KMS-11 (cell line): ENCODE results near the gene SDF2L1.

Source experiments
- H2AFZ ChIP-seq: fragments of 200-600 bp; sonication (generic); 2 replicates; pipeline ENCODE4 v1.6.1; 2016; ENCODE audit warnings: antibody characterized with exemption, mixed run types, low read depth
- H3K27ac ChIP-seq: fragments of 200-600 bp; sonication (generic); 2 replicates; pipeline ENCODE4 v1.6.1; 2016; ENCODE audit warnings: mild to moderate bottlenecking, mixed run types
- H3K27me3 ChIP-seq: fragments of 200-600 bp; sonication (generic); 2 replicates; pipeline ENCODE4 v1.6.1; 2017; ENCODE audit warnings: mild to moderate bottlenecking, low read depth, mixed run types, moderate library complexity; ENCODE audit not compliant: insufficient read depth
- H3K36me3 ChIP-seq: fragments of 200-600 bp; sonication (generic); 2 replicates; pipeline ENCODE4 v1.6.1; 2017; ENCODE audit warnings: mild to moderate bottlenecking, mixed run types; ENCODE audit not compliant: insufficient read depth
- H3K4me1 ChIP-seq: fragments of 200-600 bp; sonication (generic); 2 replicates; pipeline ENCODE4 v1.6.1; 2016; ENCODE audit warnings: mild to moderate bottlenecking, low read depth, mixed run types; ENCODE audit not compliant: poor library complexity, severe bottlenecking
- H3K4me2 ChIP-seq: fragments of 200-600 bp; sonication (generic); 2 replicates; pipeline ENCODE4 v1.7.0; 2016; ENCODE audit warnings: mild to moderate bottlenecking, mixed run types
- H3K4me3 ChIP-seq: fragments of 200-600 bp; sonication (generic); IDR thresholded peaks from 2 replicates; pipeline ENCODE4 v1.6.1; 2017; ENCODE audit warnings: low read depth, low read length, mixed read lengths; ENCODE audit not compliant: insufficient read depth
- H3K79me2 ChIP-seq: fragments of 200-600 bp; sonication (generic); 2 replicates; pipeline ENCODE4 v1.6.1; 2016; ENCODE audit warnings: low read depth, mixed run types; ENCODE audit not compliant: insufficient read depth
- H3K9ac ChIP-seq: fragments of 200-600 bp; sonication (generic); 2 replicates; pipeline ENCODE4 v1.6.1; 2016; ENCODE audit warnings: mild to moderate bottlenecking, mixed run types
- H4K20me1 ChIP-seq: fragments of 200-600 bp; sonication (generic); 2 replicates; pipeline ENCODE4 v1.6.1; 2016; ENCODE audit warnings: mild to moderate bottlenecking, mixed run types; ENCODE audit not compliant: insufficient read depth
- CTCF ChIP-seq: fragments of 200-600 bp; sonication (generic); conservative IDR thresholded peaks from 2 replicates; pipeline ENCODE4 v1.6.1; 2017; ENCODE audit warnings: low read depth, mild to moderate bottlenecking, antibody characterized with exemption, low read length, moderate library complexity, mixed read lengths

Gene SDF2L1

DNA sequence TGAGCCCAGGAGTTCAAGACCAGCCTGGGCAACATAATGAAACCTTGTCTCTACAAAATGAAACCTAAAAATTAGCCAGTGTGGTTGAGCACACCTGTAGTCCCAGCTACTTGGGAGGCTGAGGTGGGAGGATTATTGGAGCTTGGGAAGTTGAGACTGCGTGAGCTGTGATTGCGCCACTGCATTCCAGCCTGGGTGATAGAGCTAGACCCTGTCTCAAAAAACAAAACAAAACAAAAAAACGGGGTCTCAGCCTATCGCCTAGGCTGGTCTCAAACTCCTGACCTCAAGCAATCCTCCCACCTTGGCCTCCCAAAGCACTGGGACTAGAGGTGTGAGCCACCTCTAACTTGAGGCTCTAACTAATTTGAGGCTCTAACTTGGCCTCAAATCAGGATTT is 37.3 kb downstream of the SDF2L1 start:
- Histone ChIP-seq H3K4me2 (no peak overlapping the region), H3K36me3 (no peaks in the 10 kb centered on the region), H4K20me1 (no peaks in the 10 kb centered on the region), H3K9ac (no peak overlapping the region), H3K4me3 (no peak overlapping the region), H3K27me3 (no peaks in the 10 kb centered on the region), H3K4me1 (peaks cover 9% of the 10 kb centered on the region), H3K27ac (no peak overlapping the region), H2AFZ (no peak overlapping the region), H3K79me2 (no peaks in the 10 kb centered on the region)
- TF ChIP-seq CTCF, result no peak

GRCh38 chr22:21680830-21681565 is 38.9 kb downstream of the SDF2L1 start:
- Histone ChIP-seq H3K36me3 (no peaks in the 10 kb centered on the region), H3K4me1 (peaks cover 9% of the 10 kb centered on the region), H3K27me3 (no peaks in the 10 kb centered on the region), H3K4me3 (no peak overlapping the region), H4K20me1 (no peaks in the 10 kb centered on the region), H3K27ac (no peak overlapping the region), H2AFZ (no peak overlapping the region), H3K9ac (no peak overlapping the region), H3K79me2 (no peaks in the 10 kb centered on the region), H3K4me2 (no peak overlapping the region)
- TF ChIP-seq CTCF, result no peak

DNA sequence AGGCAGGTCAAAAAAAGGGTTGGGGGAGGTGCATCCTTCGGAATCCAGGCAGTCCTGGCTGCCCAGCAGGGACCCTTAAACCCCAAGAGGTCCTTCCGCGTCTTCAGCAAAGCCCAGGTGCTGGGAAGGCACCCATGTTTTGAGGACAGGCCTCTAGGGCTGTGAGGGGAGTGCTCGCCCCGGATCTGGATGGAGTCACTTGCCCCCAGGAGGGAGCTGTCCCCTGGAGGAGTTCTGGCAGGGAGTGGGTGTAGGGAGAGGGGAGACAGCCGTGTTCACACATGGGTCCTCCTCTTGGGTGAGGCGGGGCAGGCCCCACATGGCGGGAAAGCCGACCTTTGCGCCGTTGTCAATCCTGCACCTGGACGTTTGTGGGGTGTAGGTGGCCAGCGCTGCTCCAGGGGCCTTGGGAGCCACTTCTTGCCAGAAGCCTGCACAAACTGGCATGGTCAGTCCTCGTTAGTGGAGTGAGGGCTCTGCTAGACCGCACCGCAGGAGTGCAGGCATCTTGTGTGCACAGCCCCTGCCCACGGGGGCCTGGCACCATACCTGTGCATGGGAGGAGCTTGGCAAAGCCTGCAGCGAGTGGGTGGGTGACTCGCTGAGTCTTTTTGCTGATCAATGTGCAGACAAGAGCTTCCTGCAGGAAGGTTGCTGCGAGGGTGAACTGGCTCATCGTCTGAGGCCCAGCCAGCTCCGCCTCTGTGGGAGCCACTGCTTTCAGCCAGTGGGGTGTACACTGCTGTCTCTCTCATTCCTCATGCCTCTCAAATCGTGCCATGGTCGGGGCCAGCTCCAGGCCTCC is 39.7 kb downstream of the SDF2L1 start:
- no peak overlapping the region for H3K9ac ChIP-seq
- peaks cover 9% of the 10 kb centered on the region for H3K4me1 ChIP-seq
- H3K36me3 ChIP-seq, result no peaks in the 10 kb centered on the region
- H3K27ac ChIP-seq, result no peak overlapping the region
- H3K4me3 ChIP-seq, result no peak overlapping the region
- no peak for TF ChIP-seq CTCF
- no peak overlapping the region for H3K4me2 ChIP-seq
- H3K79me2 ChIP-seq, result no peaks in the 10 kb centered on the region
- H2AFZ ChIP-seq, result no peak overlapping the region
- H3K27me3 ChIP-seq, result no peaks in the 10 kb centered on the region
- H4K20me1 ChIP-seq, result no peaks in the 10 kb centered on the region

- TF ChIP-seq CTCF, result no peak
- Histone ChIP-seq H2AFZ (no peak overlapping the region), H3K27ac (no peak overlapping the region), H3K4me2 (no peak overlapping the region), H3K4me3 (no peak overlapping the region), H3K4me1 (peaks cover 9% of the 10 kb centered on the region), H3K27me3 (no peaks in the 10 kb centered on the region), H4K20me1 (no peaks in the 10 kb centered on the region), H3K36me3 (no peaks in the 10 kb centered on the region), H3K9ac (no peak overlapping the region), H3K79me2 (no peaks in the 10 kb centered on the region)
These were observed 40.5 kb downstream of the SDF2L1 start for GRCh38 chr22:21682385-21683175.
